ENCODE data around the gene GCH1. TPM values are rescaled to one million over a fixed set of nuclear protein-coding genes. Genes with fewer than 3 reads are reported as not detected.

GCH1 gene
- total RNA-seq, 1 donor from 2014 or later: 0.43 TPM

GRCh38 chr14:54895683-54896082, 6.9 kb downstream of the GCH1 start:
- TF ChIP-seq CTCF (IDR thresholded peaks at IDR 0.05): no peak
- Mint-ChIP-seq H3K4me3 (ENCODE audit: unreplicated experiment) (no peak overlapping the region), H3K36me3 (ENCODE audit: unreplicated experiment) (no peaks in the 10 kb centered on the region), H3K27me3 (ENCODE audit: unreplicated experiment) (peaks cover 5% of the 10 kb centered on the region), H3K9me3 (ENCODE audit: unreplicated experiment) (no peaks in the 10 kb centered on the region), H3K4me1 (ENCODE audit: unreplicated experiment) (no peaks in the 10 kb centered on the region), H3K27ac (ENCODE audit: unreplicated experiment) (no peak overlapping the region)
- no peak for DNase-seq (ENCODE audit: extremely low spot score, unreplicated experiment)

- Mint-ChIP-seq H3K27ac (ENCODE audit: unreplicated experiment) (no peak overlapping the region), H3K4me3 (ENCODE audit: unreplicated experiment) (no peak overlapping the region), H3K4me1 (ENCODE audit: unreplicated experiment) (no peaks in the 10 kb centered on the region), H3K27me3 (ENCODE audit: unreplicated experiment) (peaks cover 5% of the 10 kb centered on the region), H3K36me3 (ENCODE audit: unreplicated experiment) (no peaks in the 10 kb centered on the region), H3K9me3 (ENCODE audit: unreplicated experiment) (no peaks in the 10 kb centered on the region)
- no peak for TF ChIP-seq CTCF (IDR thresholded peaks at IDR 0.05)
- no peak for DNase-seq (ENCODE audit: extremely low spot score, unreplicated experiment)
Measured at GRCh38 chr14:54894995-54895394, 7.6 kb downstream of the GCH1 start.

- peak; percentile 74 for TF ChIP-seq CTCF (IDR thresholded peaks at IDR 0.05)
- H3K4me1 Mint-ChIP-seq (ENCODE audit: unreplicated experiment): no peaks in the 10 kb centered on the region
- peaks cover 8% of the 10 kb centered on the region for H3K27me3 Mint-ChIP-seq (ENCODE audit: unreplicated experiment)
- no peaks in the 10 kb centered on the region for H3K36me3 Mint-ChIP-seq (ENCODE audit: unreplicated experiment)
- H3K27ac Mint-ChIP-seq (ENCODE audit: unreplicated experiment): no peak overlapping the region
- no peak for DNase-seq (ENCODE audit: extremely low spot score, unreplicated experiment)
- no peak overlapping the region for H3K4me3 Mint-ChIP-seq (ENCODE audit: unreplicated experiment)
- H3K9me3 Mint-ChIP-seq (ENCODE audit: unreplicated experiment): no peaks in the 10 kb centered on the region
Measured at GRCh38 chr14:54893151-54893760, 9.4 kb downstream of the GCH1 start.

GRCh38 chr14:54891471-54892245, 11.0 kb downstream of the GCH1 start:
- Mint-ChIP-seq H3K36me3 (ENCODE audit: unreplicated experiment) (no peaks in the 10 kb centered on the region), H3K4me3 (ENCODE audit: unreplicated experiment) (no peak overlapping the region), H3K9me3 (ENCODE audit: unreplicated experiment) (no peaks in the 10 kb centered on the region), H3K4me1 (ENCODE audit: unreplicated experiment) (no peaks in the 10 kb centered on the region), H3K27me3 (ENCODE audit: unreplicated experiment) (peaks cover 8% of the 10 kb centered on the region), H3K27ac (ENCODE audit: unreplicated experiment) (no peak overlapping the region)
- no peak for TF ChIP-seq CTCF (IDR thresholded peaks at IDR 0.05)
- no peak for DNase-seq (ENCODE audit: extremely low spot score, unreplicated experiment)

- no peaks in the 10 kb centered on the region for H3K4me1 Mint-ChIP-seq (ENCODE audit: unreplicated experiment)
- no peak overlapping the region for H3K27ac Mint-ChIP-seq (ENCODE audit: unreplicated experiment)
- no peak for TF ChIP-seq CTCF (IDR thresholded peaks at IDR 0.05)
- no peaks in the 10 kb centered on the region for H3K9me3 Mint-ChIP-seq (ENCODE audit: unreplicated experiment)
- no peaks in the 10 kb centered on the region for H3K36me3 Mint-ChIP-seq (ENCODE audit: unreplicated experiment)
- no peak for DNase-seq (ENCODE audit: extremely low spot score, unreplicated experiment)
- no peak overlapping the region for H3K4me3 Mint-ChIP-seq (ENCODE audit: unreplicated experiment)
- peaks cover 8% of the 10 kb centered on the region for H3K27me3 Mint-ChIP-seq (ENCODE audit: unreplicated experiment)
Measured at GRCh38 chr14:54890788-54891187, 11.8 kb downstream of the GCH1 start.
